T-helper 2 cell treated with Interferon-gamma antibody and Interleukin-4, amounts not matched to agents 100 ng/mL and 5 ng/mL, for 36 hours (primary cell): Measurements from ENCODE around the gene HPS3. TPM values are rescaled to one million over a fixed set of nuclear protein-coding genes. Genes with fewer than 3 reads are reported as not detected.
"Not testable (repeated sequence)": the region's sequence is repeated elsewhere in the genome, so short reads cannot be mapped to it uniquely, and the experiment has no call there.

Experiments used
- intact Hi-C: fragments of 100-400 bp; cut with micrococcal nuclease; formaldehyde crosslinking; loops from one replicate; pipeline ENCODE4 v1.15.1; 2023
- total RNA-seq: library from RNA; stranded (reverse); gene quantifications from 2 replicates; pipeline ENCODE4 v1.2.3, GENCODE V29; 2022

HPS3 gene, protein sequence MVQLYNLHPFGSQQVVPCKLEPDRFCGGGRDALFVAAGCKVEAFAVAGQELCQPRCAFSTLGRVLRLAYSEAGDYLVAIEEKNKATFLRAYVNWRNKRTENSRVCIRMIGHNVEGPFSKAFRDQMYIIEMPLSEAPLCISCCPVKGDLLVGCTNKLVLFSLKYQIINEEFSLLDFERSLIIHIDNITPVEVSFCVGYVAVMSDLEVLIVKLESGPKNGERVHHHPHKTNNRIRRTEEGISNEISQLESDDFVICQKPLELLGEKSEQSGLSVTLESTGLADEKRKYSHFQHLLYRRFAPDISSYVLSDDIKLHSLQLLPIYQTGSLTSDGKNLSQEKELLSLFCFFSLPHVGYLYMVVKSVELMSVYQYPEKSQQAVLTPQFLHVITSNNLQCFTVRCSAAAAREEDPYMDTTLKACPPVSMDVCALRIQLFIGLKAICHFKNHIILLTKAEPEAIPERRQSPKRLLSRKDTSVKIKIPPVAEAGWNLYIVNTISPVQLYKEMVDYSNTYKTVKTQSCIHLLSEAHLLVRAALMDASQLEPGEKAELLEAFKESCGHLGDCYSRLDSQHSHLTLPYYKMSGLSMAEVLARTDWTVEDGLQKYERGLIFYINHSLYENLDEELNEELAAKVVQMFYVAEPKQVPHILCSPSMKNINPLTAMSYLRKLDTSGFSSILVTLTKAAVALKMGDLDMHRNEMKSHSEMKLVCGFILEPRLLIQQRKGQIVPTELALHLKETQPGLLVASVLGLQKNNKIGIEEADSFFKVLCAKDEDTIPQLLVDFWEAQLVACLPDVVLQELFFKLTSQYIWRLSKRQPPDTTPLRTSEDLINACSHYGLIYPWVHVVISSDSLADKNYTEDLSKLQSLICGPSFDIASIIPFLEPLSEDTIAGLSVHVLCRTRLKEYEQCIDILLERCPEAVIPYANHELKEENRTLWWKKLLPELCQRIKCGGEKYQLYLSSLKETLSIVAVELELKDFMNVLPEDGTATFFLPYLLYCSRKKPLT
- total RNA-seq, result 24.0 and 27.0 TPM in 2 replicates

GRCh38 chr3:149129326-149130205 lies at the start of gene HPS3:
HPS3 (plus strand) TSS chr3:149129638; CDS start chr3:149129724, 86 bp downstream.
- intact Hi-C loops, result loop anchor here (1.0 to 10.0 kb wide), 9 partner anchors 17 to 1278 kb away; partner anchors contain the start of genes COMMD2, GYG1, HLTF and RNF13

- intact Hi-C loops, result loop anchor here (10.0 kb wide), 1 partner anchor 125 kb away; no protein-coding TSS in a partner anchor
Observed at GRCh38 chr3:149080011-149080698, 49.3 kb upstream of the HPS3 start.

DNA sequence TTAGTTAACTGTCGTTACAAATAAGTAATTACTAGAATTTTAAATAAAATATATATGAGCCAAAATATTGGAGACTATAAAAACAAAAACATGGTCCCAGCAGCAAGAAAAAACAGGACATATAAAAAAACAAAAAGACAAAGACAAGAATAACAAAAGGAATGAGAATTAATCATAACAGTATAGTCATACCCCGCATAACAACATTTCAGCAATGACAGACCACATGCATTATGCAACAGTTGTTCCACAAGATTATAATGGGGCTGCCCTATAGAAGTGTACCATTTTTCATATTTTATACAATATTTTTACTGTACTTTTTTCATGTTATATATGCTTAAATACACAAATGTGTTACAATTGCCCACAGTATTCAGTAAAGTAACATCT lies 48.7 kb upstream of the HPS3 start:
- intact Hi-C loops, result loop anchor here (10.0 kb wide), 1 partner anchor 126 kb away; no protein-coding TSS in a partner anchor

GRCh38 chr3:149081772-149082171 lies 47.7 kb upstream of the HPS3 start:
- intact Hi-C loops, result loop anchor here (10.0 kb wide), 1 partner anchor 127 kb away; no protein-coding TSS in a partner anchor

DNA sequence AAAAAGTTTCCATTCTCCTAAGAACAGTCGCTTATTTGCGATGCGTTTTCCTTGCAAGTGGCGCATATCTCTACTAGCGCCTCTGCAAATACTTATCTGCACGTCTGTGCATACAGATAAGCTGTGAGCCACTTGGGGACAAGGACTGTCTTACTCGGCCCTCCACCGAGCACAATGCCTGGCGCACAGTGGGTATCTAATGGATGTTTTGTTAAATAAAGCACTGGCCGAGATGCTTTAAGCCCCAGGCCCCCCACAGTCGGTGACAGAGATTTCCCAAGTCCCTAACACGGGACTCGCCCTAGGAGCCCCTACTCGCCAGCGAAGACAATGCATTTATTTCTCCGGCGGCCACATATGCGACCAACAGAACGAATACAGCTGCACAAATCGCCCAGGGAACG lies 43.6 kb upstream of the HPS3 start:
- intact Hi-C loops, result loop anchor here (1.0 to 10.0 kb wide), 4 partner anchors 43 to 131 kb away; partner anchors contain the start of genes GYG1 and HPS3

- intact Hi-C loops, result loop anchor here (1.0 to 10.0 kb wide), 4 partner anchors 43 to 132 kb away; partner anchors contain the start of genes GYG1 and HPS3
Observed at GRCh38 chr3:149086232-149086988, 43.0 kb upstream of the HPS3 start, which contains the start of gene HLTF. HLTF (minus strand) TSS chr3:149086533; CDS start chr3:149086336, 197 bp downstream.

- intact Hi-C loops, result loop anchor here (5.0 to 10.0 kb wide), 2 partner anchors 45 to 132 kb away; no protein-coding TSS in a partner anchor
Observed at GRCh38 chr3:149087208-149087607, 42.2 kb upstream of the HPS3 start.

GRCh38 chr3:149089395-149089794 lies 40.0 kb upstream of the HPS3 start:
- intact Hi-C loops, result loop anchor here (5.0 to 10.0 kb wide), 2 partner anchors 47 to 135 kb away; no protein-coding TSS in a partner anchor

- intact Hi-C loops, result no loop called here
Observed at GRCh38 chr3:149090461-149090860, 39.0 kb upstream of the HPS3 start.

DNA sequence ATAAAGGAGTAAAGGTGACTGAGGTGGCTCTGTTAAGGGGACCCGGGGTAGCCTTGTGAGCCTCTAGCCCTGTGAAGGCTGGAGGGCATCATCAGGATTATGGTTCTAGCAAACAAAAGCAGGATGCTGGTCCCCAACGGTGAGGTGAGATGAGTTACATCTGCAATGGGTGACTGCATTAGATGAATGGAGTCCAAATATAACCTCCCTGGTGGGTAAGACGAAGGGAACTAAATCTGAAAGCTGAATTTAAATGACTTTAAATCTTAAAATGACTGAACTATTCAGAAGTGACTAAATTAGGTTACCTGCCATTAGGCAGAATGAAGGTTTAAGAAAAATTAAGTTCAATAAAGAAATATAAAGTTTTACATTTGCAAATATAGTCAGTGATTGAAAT lies 38.5 kb upstream of the HPS3 start:
- intact Hi-C loops, result no loop called here

GRCh38 chr3:149091983-149092382 lies 37.5 kb upstream of the HPS3 start:
- intact Hi-C loops, result no loop called here

DNA sequence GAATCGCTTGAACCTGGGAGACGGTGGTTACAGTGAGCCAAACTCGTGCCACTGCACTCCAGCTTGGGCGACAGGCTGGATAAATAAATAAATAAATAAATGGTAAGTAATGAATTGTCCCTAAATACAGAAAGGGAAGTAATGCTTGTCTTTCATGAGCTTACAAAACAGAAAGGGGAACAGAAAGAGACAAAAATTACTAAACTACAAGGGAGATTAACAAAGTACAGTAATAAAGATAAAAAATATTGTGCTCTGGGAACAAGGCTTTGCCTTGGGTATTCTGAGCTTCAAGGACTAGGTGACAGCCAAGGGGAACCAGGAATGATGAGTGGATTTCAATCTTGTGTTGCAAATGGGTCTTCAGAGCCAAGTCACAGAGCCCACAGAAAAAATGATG lies 34.0 kb upstream of the HPS3 start:
- intact Hi-C loops, result no loop called here

GRCh38 chr3:149097987-149098386 lies 31.5 kb upstream of the HPS3 start:
- intact Hi-C loops, result not testable (repeated sequence)

- intact Hi-C loops, result no loop called here
Observed at GRCh38 chr3:149101154-149101553, 28.3 kb upstream of the HPS3 start.

DNA sequence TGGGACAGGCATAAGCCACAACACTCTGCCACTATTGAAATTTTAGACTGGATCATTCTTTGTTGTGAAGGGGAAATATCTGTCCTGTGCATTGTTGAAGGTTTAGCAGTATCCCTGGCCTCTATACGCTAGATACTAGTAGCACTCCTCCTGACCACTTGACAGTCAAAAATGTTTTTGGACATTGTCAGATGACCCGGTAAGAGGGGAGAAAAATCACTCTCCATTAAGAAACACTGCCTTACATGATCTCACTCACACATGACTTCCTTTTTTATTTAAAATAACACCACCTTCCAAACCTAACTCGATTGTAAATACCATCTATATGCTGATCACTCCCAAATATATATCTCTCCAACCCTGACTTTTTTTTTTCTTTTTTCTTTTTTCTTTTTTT lies 27.8 kb upstream of the HPS3 start:
- intact Hi-C loops, result no loop called here

- intact Hi-C loops, result no loop called here
Observed at GRCh38 chr3:149104484-149104883, 25.0 kb upstream of the HPS3 start.

DNA sequence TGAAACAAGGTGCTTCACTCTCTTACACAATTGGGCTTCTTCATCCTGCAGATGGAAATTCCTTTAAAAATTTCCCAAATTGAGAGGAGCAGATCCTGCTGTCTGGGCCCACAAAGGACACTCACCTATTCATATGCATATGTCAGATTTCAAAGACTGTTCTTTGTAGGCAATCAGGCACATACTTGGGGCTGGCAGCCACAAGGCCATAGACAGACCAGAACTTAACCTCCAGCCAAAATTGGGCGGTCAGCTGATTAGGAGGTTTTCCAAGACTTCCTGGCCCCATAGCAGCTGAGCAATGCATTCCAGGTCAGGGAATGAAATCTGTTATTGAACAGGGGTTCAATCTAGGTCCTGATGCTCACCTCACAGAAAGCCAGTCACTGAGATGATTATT lies 15.0 kb upstream of the HPS3 start:
- intact Hi-C loops, result no loop called here

DNA sequence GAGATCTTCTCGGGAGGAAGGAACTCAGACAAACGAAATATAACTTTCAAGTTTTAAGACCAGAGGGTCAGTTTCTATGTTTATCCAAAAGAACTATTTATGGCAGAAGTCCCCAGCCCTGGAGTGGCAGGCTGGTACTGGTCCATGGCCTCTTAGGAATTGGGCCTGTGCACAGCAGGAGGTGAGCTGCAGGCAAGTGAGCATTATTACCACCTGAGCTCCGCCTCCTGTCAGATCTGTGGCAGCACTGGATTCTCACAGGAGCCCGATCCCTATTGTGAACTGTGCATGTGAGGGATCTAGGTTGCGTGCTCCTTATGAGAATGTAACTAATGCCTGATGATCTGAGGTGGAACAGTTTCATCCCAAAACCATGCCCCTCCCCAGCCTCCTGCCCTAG lies 14.3 kb upstream of the HPS3 start:
- intact Hi-C loops, result no loop called here

GRCh38 chr3:149118724-149119123 lies 10.7 kb upstream of the HPS3 start:
- intact Hi-C loops, result no loop called here
